Measurements from ENCODE around the gene DYSF. TPM values are rescaled to one million over a fixed set of nuclear protein-coding genes. Genes with fewer than 3 reads are reported as not detected.

The DYSF gene
- total RNA-seq, 1 experiment from 2014 or later, result 0.89 TPM

GRCh38 chr2:71578767-71579342, 125.5 kb downstream of the DYSF start:
- ChIA-PET RAD21 (ENCODE audit: low non-redundant PET in 1 of 2, low total read pairs in 2 of 2, uncharacterized antibody in 2 of 2, unreplicated experiment in 2 of 2) (no interaction called here), CTCF (no interaction called here), POLR2A (no interaction called here)
- ATAC-seq (no peak), DNase-seq (ENCODE audit: low read depth, low spot score) (no peak)
- H4K20me1 ChIP-seq (ENCODE audit: insufficient read depth), result no peaks in the 10 kb centered on the region
- H3K27me3 ChIP-seq (ENCODE audit: insufficient read depth, low read length), result no peaks in the 10 kb centered on the region
- no peaks in the 10 kb centered on the region for H3K4me1 ChIP-seq (ENCODE audit: control insufficient read depth in 1 of 2, insufficient read depth in 2 of 2, low read length in 2 of 2)
- H3K4me3 ChIP-seq (replicated peaks in 1 of 2; ENCODE audit: low read depth in 1 of 2, low read length in 2 of 2), result no peak overlapping the region
- TF ChIP-seq CBX3 (IDR thresholded peaks at IDR 0.05; ENCODE audit: low read depth), result no peak
- no peak for TF ChIP-seq POLR2A (IDR thresholded peaks at IDR 0.05; ENCODE audit: borderline replicate concordance, extremely low read depth, insufficient read depth, insufficient read length)
- TF ChIP-seq ZBTB33 (IDR thresholded peaks at IDR 0.05; ENCODE audit: extremely low read depth, insufficient replicate concordance, low read length), result no peak
- TF ChIP-seq JUND (IDR thresholded peaks at IDR 0.05), result no peak
- TF ChIP-seq EZH2phosphoT487 (IDR thresholded peaks at IDR 0.05; ENCODE audit: borderline replicate concordance), result no peak
- no peak for TF ChIP-seq REST (IDR thresholded peaks at IDR 0.05; ENCODE audit: low read depth)
- TF ChIP-seq CTCF (IDR thresholded peaks at IDR 0.05 in 2 of 3, conservative IDR thresholded peaks at IDR 0.05 in 1 of 3; ENCODE audit: borderline replicate concordance in 1 of 3, insufficient read depth in 1 of 3, low read depth in 2 of 3, low read length in 2 of 3), result no peak
- TF ChIP-seq MAX (IDR thresholded peaks at IDR 0.05), result no peak
- no peak for TF ChIP-seq SIN3A (IDR thresholded peaks at IDR 0.05; ENCODE audit: low read depth)
- no peak for TF ChIP-seq ELF1 (IDR thresholded peaks at IDR 0.05; ENCODE audit: borderline replicate concordance, low read depth)
- no peak for TF ChIP-seq TCF7L2 (IDR thresholded peaks at IDR 0.05; ENCODE audit: borderline replicate concordance, extremely low read depth, insufficient read depth, insufficient read length)
- TF ChIP-seq ZNF274 (IDR thresholded peaks at IDR 0.05; ENCODE audit: low read depth, low read length), result no peak
- TF ChIP-seq FOSL1 (IDR thresholded peaks at IDR 0.05; ENCODE audit: low read depth), result no peak
- no peak for TF ChIP-seq ATF3 (IDR thresholded peaks at IDR 0.05)
- no peak for TF ChIP-seq SRF (IDR thresholded peaks at IDR 0.05; ENCODE audit: low read depth)
- TF ChIP-seq POLR2AphosphoS5 (IDR thresholded peaks at IDR 0.05; ENCODE audit: low read depth, low read length), result no peak
- no peak for TF ChIP-seq SP1 (IDR thresholded peaks at IDR 0.05; ENCODE audit: low read depth)
- no peaks in the 10 kb centered on the region for H3K36me3 ChIP-seq (ENCODE audit: control insufficient read depth in 1 of 2, insufficient read depth in 2 of 2, low read length in 2 of 2)
- H3K27ac ChIP-seq (ENCODE audit: low read depth, low read length), result no peak overlapping the region
- H3K9me3 ChIP-seq (ENCODE audit: control insufficient read depth in 1 of 2, insufficient read depth in 1 of 2, low read depth in 1 of 2, low read length in 2 of 2), result no peaks in the 10 kb centered on the region
- no peak overlapping the region for H3K4me2 ChIP-seq (ENCODE audit: low read length)
- H3K9ac ChIP-seq (ENCODE audit: low read length), result no peak overlapping the region
- no peaks in the 10 kb centered on the region for H3K79me2 ChIP-seq (ENCODE audit: insufficient read depth, low read length)
- intact Hi-C loops (cut with micrococcal nuclease), result no loop called here
- BruUV-seq (replicated peaks), result no TSS peak
- H2AFZ ChIP-seq (ENCODE audit: low read depth, low read length, poor library complexity, severe bottlenecking), result no peak overlapping the region
- H3K9me2 ChIP-seq (ENCODE audit: insufficient read depth), result no peaks in the 10 kb centered on the region
